Thymus (tissue), 11 donors: Measurements from ENCODE around the gene EPHB1. TPM values are rescaled to one million over a fixed set of nuclear protein-coding genes. Genes with fewer than 3 reads are reported as not detected.
"Not testable (repeated sequence)": the region's sequence is repeated elsewhere in the genome, so short reads cannot be mapped to it uniquely, and the experiment has no call there.

Source experiments
- DNase-seq, 9 donors: peaks; one replicate each; pipeline ENCODE4 v3.0.0-alpha.2; 2013; ENCODE audit warnings: low spot score in 9 of 9, low read depth in 6 of 9, missing footprints in 1 of 9
- H3K27ac ChIP-seq, 2 donors: one replicate each; pipeline ENCODE4 v1.5.1; 2013; ENCODE audit warnings: control low read depth in 1 of 2, low read depth in 1 of 2, low read length in 1 of 2, mild to moderate bottlenecking in 1 of 2, moderate library complexity in 1 of 2
- H3K27me3 ChIP-seq, 2 donors: one replicate each; pipeline ENCODE4 v1.5.1; 2013; ENCODE audit warnings: low read length in 1 of 2; ENCODE audit not compliant: control insufficient read depth in 2 of 2, insufficient read depth in 1 of 2
- H3K36me3 ChIP-seq, 2 donors: one replicate each; pipeline ENCODE4 v1.5.1; 2013; ENCODE audit warnings: low read length in 1 of 2, mild to moderate bottlenecking in 1 of 2, moderate library complexity in 1 of 2; ENCODE audit not compliant: control insufficient read depth in 2 of 2, insufficient read depth in 2 of 2
- H3K4me1 ChIP-seq, 2 donors: one replicate each; pipeline ENCODE4 v1.5.1; 2013; ENCODE audit warnings: low read length in 2 of 2; ENCODE audit not compliant: control insufficient read depth in 2 of 2, insufficient read depth in 2 of 2
- H3K4me3 ChIP-seq, 2 donors: one replicate each; pipeline ENCODE4 v1.5.1; 2013; ENCODE audit warnings: low read length in 2 of 2, control low read depth in 1 of 2, mild to moderate bottlenecking in 1 of 2
- H3K9me3 ChIP-seq, 2 donors: one replicate each; pipeline ENCODE4 v1.5.1; 2013; ENCODE audit warnings: low read length in 1 of 2, mild to moderate bottlenecking in 1 of 2; ENCODE audit not compliant: control insufficient read depth in 2 of 2, insufficient read depth in 1 of 2
- WGBS: extraction: QIAGEN DNeasy Blood & Tissue Kit; methylation state at CpG from one replicate; pipeline ENCODE4 v1.1.7; 2013; 5-methylcytosine and 5-hydroxymethylcytosine counted together
- polyA plus RNA-seq: library from polyadenylated mRNA; stranded (reverse); fragments of 200-250 nt; gene quantifications from one replicate; pipeline ENCODE4 v1.2.3, GENCODE V29; 2013
- total RNA-seq: library from RNA; stranded (reverse); fragments of 120-200 nt; gene quantifications from one replicate; pipeline ENCODE4 v1.2.4, GENCODE V29; 2013
- donor health status: healthy.

EPHB1 gene
- total and polyA plus RNA-seq, 2 donors = 0.46 to 0.66 TPM

- 91% methylated on average over 3 of the region's 3 CpGs for WGBS
- Histone ChIP-seq H3K27me3 (no peaks in the 10 kb centered on the region), H3K36me3 (no peaks in the 10 kb centered on the region), H3K27ac (no peak overlapping the region), H3K9me3 (no peaks in the 10 kb centered on the region), H3K4me1 (no peaks in the 10 kb centered on the region), H3K4me3 (no peak overlapping the region)
- DNase-seq = no peak
Measured at GRCh38 chr3:134772011-134772410, 23.0 kb upstream of the EPHB1 start.

DNA sequence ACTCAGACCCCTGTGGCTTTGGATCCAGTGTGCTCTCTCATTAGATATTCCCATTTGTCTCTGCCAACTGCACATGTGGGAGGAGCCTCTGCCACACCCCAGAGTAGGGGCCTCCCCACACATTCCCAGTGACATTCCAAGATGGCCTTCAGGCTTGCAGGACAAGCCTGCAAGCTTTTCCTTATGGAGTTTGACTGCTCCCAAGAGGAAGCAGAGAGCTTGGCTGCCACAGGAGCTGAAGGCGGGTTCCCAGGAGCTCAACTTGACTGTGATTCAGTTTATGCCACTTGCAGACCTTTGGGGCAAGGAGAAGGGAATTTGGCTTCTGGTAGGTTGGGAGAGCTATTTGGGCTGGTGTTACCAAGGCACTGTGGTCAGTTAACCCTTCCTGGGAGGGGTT lies 22.5 kb upstream of the EPHB1 start:
- Histone ChIP-seq H3K27me3 (no peaks in the 10 kb centered on the region), H3K36me3 (no peaks in the 10 kb centered on the region), H3K27ac (no peak overlapping the region), H3K4me3 (no peak overlapping the region), H3K9me3 (no peaks in the 10 kb centered on the region), H3K4me1 (no peaks in the 10 kb centered on the region)
- 91% methylated on average over 1 of the region's 1 CpG for WGBS
- no peak for DNase-seq

DNA sequence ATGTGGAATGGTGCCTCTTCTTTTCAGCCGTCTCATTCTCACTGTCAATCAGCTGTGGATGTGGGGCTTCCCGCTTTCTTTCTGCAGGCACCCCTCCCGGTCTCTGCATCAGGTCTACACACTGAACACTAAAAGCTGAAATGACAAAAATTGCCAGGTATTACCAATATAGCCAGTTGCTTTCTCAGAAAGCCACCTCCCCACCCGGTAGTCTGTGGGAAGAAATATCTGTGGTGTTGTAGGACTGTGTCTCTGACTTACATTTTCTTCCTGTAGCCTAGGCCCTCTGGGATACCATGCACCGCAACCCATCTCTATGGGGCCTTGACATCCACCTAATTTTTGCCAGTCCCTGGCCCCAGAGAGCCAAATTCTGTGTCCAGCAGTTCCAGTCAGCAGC lies 19.2 kb upstream of the EPHB1 start:
- H3K4me3 ChIP-seq = no peak overlapping the region
- no peak for DNase-seq
- no peaks in the 10 kb centered on the region for H3K9me3 ChIP-seq
- H3K4me1 ChIP-seq = no peaks in the 10 kb centered on the region
- no peaks in the 10 kb centered on the region for H3K27me3 ChIP-seq
- no peaks in the 10 kb centered on the region for H3K36me3 ChIP-seq
- WGBS = 95% methylated on average over 5 of the region's 5 CpGs
- H3K27ac ChIP-seq = no peak overlapping the region

GRCh38 chr3:134776518-134776917 lies 18.5 kb upstream of the EPHB1 start:
- Histone ChIP-seq H3K36me3 (no peaks in the 10 kb centered on the region), H3K27me3 (no peaks in the 10 kb centered on the region), H3K4me1 (no peaks in the 10 kb centered on the region), H3K4me3 (no peak overlapping the region), H3K27ac (no peak overlapping the region), H3K9me3 (no peaks in the 10 kb centered on the region)
- WGBS = 98% methylated on average over 1 of the region's 1 CpG
- DNase-seq = no peak

- no peak overlapping the region for H3K4me3 ChIP-seq
- H3K27ac ChIP-seq = no peak overlapping the region
- 69% methylated on average over 5 of the region's 5 CpGs for WGBS
- H3K4me1 ChIP-seq = no peaks in the 10 kb centered on the region
- DNase-seq = no peak
- no peaks in the 10 kb centered on the region for H3K36me3 ChIP-seq
- H3K9me3 ChIP-seq = no peaks in the 10 kb centered on the region
- H3K27me3 ChIP-seq = no peaks in the 10 kb centered on the region
Measured at GRCh38 chr3:134777341-134777740, 17.7 kb upstream of the EPHB1 start.

- 98% methylated on average over 4 of the region's 4 CpGs for WGBS
- not testable (repeated sequence) for DNase-seq
Measured at GRCh38 chr3:134788283-134788682, 6.8 kb upstream of the EPHB1 start.

DNA sequence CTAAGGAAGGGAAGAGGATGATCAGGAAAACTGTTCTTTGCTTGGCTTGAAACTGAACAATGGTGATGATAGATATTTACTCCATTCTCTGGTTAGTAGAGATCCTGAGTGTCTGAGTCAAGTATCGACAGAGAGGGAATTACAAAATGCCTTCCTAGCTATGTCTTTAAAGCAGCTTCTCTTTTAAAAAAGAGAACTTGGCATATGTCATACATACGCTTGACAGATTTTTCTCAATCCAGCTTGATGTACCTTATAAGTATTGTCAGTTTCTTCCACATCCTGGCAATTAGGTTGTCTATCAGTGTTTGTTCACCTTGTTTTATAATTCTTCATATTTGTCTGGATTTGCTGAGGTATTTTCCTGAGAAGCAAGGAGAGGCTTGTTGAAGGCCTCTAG lies 5.0 kb upstream of the EPHB1 start:
- DNase-seq = no peak
- WGBS = 97% methylated on average over 2 of the region's 2 CpGs
- Histone ChIP-seq H3K27ac (no peak overlapping the region), H3K9me3 (no peaks in the 10 kb centered on the region), H3K4me3 (no peak overlapping the region), H3K27me3 (peaks cover 2 to 13% of the 10 kb centered on the region in 2 donors), H3K36me3 (no peaks in the 10 kb centered on the region), H3K4me1 (peaks cover 0 to 3% of the 10 kb centered on the region in 2 donors)

More at GRCh38 chr3:134788283-134788682, 6.8 kb upstream of the EPHB1 start:
- not testable (repeated sequence) for H3K27ac ChIP-seq, H3K9me3 ChIP-seq, H3K4me3 ChIP-seq, H3K36me3 ChIP-seq, H3K4me1 ChIP-seq, H3K27me3 ChIP-seq

DNA sequence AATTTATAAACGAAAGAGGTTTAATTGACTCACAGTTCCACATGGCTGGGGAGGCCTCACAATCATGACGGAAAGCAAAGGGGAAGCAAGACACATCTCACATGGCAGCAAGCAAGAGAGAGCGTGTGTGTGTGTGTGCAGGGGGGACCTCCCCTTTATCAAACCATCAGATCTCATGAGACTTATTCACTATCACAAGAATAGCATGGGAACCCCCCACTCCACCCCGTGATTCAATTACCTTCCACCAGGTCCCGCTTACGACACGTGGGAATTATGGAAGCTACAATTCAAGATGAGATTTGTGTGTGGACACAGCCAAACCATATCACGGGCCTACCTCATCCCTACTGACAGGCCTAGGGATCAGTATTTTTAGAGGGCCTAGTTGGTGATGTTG lies 3.1 kb upstream of the EPHB1 start:
- no peak for DNase-seq
- H3K4me3 ChIP-seq = no peak overlapping the region
- WGBS = 95% methylated on average over 8 of the region's 8 CpGs
- H3K36me3 ChIP-seq = no peaks in the 10 kb centered on the region
- H3K27ac ChIP-seq = no peak overlapping the region
- peaks cover 3 to 12% of the 10 kb centered on the region in 2 donors for H3K4me1 ChIP-seq
- peaks cover 21 to 33% of the 10 kb centered on the region in 2 donors for H3K27me3 ChIP-seq
- H3K9me3 ChIP-seq = no peaks in the 10 kb centered on the region

GRCh38 chr3:134792700-134793099 lies 2.4 kb upstream of the EPHB1 start:
- Histone ChIP-seq H3K27ac (no peak overlapping the region), H3K9me3 (no peaks in the 10 kb centered on the region), H3K4me3 (no peak overlapping the region), H3K27me3 (peaks cover 28 to 40% of the 10 kb centered on the region in 2 donors), H3K4me1 (peaks cover 3 to 14% of the 10 kb centered on the region in 2 donors), H3K36me3 (no peaks in the 10 kb centered on the region)
- no peak for DNase-seq
- WGBS = 93% methylated on average over 4 of the region's 4 CpGs

GRCh38 chr3:134793562-134793961 lies 1.5 kb upstream of the EPHB1 start:
- Histone ChIP-seq H3K36me3 (no peaks in the 10 kb centered on the region), H3K27me3 (peaks cover 35 to 48% of the 10 kb centered on the region in 2 donors), H3K9me3 (no peaks in the 10 kb centered on the region), H3K4me1 (peaks cover 3 to 14% of the 10 kb centered on the region in 2 donors), H3K4me3 (no peak overlapping the region), H3K27ac (no peak overlapping the region)
- 91% methylated on average over 4 of the region's 4 CpGs for WGBS
- DNase-seq = no peak
